ENCODE measurements around the gene CASZ1. TPM values are rescaled to one million over a fixed set of nuclear protein-coding genes. Genes with fewer than 3 reads are reported as not detected.

Gene CASZ1
- total RNA-seq, 1 experiment from 2014 or later: 27.8 TPM

DNA sequence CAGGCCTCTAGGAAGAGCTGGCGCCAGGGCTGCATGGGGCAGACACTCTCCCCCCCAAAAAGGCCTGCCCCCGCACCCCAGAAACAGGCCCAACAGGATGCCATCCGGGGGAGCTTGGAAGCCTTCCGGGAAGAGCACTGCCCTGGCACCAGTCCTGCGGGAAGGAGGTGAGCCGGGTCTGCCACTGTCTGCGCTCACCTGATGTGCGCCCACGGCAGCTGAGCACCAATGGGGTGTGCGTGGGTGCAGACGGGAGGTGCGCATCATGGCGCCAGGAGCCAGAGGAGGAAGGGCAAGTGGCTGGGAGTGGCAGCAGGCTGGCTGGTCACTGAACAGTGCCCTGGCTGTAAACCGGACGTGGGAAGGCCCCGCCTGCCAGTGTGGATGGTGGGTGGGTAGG lies 73.6 kb downstream of the CASZ1 start:
- Histone ChIP-seq H3K27ac (ENCODE audit: low read length) (no peak overlapping the region), H3K4me1 (ENCODE audit: control insufficient read depth, insufficient read depth, low read length) (peaks cover 62% of the 10 kb centered on the region), H3K4me3 (ENCODE audit: low read depth in 2 of 2, low read length in 2 of 2) (no peak overlapping the region), H3K9me3 (ENCODE audit: control insufficient read depth, insufficient read depth, low read depth, low read length) (no peaks in the 10 kb centered on the region), H3K27me3 (ENCODE audit: control insufficient read depth, insufficient read depth, low read length) (no peaks in the 10 kb centered on the region), H3K36me3 (ENCODE audit: control insufficient read depth, insufficient read depth, low read length) (no peaks in the 10 kb centered on the region)
- BruUV-seq (replicated peaks): no TSS peak
- ChIA-PET POLR2A (no interaction called here), CTCF (no interaction called here)
- TF ChIP-seq REST (IDR thresholded peaks at IDR 0.05; ENCODE audit: insufficient read depth in 1 of 2, low read depth in 2 of 2, low read length in 1 of 2) (no peak), TCF7L2 (IDR thresholded peaks at IDR 0.05; ENCODE audit: low read depth, low read length) (no peak), SIN3A (IDR thresholded peaks at IDR 0.05; ENCODE audit: borderline replicate concordance, insufficient read depth, low read depth, low read length) (no peak), POLR2AphosphoS5 (IDR thresholded peaks at IDR 0.05; ENCODE audit: low read depth, low read length) (no peak), CTCF (IDR thresholded peaks at IDR 0.05) (no peak)
- intact Hi-C loops (cut with micrococcal nuclease; ENCODE audit: unreplicated experiment): loop anchor here (5.0 kb wide), 1 partner anchor 156 kb away; no protein-coding TSS in a partner anchor
- in situ Hi-C loops (cut with HindIII; ENCODE audit: low pct_unique_long_range_greater_than_20kb, low sequenced_read_pairs): no loop called here
- no peak for ATAC-seq
- no peak for DNase-seq (ENCODE audit: low read depth, low spot score)

DNA sequence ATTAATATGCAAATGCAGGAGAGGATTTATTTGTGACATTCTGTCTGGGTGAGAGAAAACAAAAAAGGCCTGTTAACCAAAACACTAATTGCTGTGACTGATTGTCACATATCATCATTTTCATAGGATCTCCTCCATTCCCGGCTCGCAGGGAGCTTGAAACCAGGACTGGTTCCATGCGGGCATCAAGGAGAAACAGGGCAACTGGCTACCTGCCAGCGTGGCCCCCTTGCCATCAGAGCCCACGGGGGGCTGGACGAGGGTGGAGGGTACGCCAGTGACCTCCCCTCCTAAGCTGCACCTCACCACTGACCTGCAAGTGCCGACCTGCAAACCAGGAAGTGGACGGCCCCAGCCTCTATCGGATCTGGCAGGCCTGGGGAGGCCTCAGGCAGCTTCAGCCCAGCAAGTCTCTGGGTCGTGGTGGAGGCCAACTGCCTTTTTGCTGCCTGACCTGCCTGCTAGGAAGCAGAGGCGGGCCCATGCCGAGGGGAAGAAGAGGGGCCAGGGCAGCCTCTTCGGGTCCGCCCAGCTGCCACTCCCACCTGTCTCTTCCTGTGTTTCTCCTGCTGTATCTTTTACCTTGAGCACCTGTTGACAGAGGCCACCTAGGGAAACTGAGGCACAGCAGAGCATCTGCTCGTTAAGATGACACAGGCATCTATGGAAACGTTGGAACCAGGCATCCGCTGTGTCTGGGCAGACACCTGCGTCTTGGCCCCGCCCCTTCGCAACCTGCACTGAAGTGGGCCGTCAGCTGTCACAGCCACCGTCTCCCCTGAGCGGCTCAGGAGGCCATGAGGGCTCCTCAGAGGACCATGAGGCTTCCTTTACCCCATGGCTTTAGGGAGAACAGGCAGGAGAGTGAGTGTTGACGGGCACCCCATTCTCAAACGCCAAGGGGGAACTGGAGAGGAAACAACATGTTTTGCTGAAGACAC lies 74.8 kb downstream of the CASZ1 start:
- intact Hi-C loops (cut with micrococcal nuclease; ENCODE audit: unreplicated experiment) (loop anchor here (5.0 kb wide), 1 partner anchor 154 kb away; no protein-coding TSS in a partner anchor), in situ Hi-C loops (cut with HindIII; ENCODE audit: low pct_unique_long_range_greater_than_20kb, low sequenced_read_pairs) (no loop called here)
- no peaks in the 10 kb centered on the region for H3K36me3 ChIP-seq (ENCODE audit: control insufficient read depth, insufficient read depth, low read length)
- no TSS peak for BruUV-seq (replicated peaks)
- TF ChIP-seq TCF7L2 (IDR thresholded peaks at IDR 0.05; ENCODE audit: low read depth, low read length): no peak
- TF ChIP-seq CTCF (IDR thresholded peaks at IDR 0.05): no peak
- no peak for TF ChIP-seq POLR2AphosphoS5 (IDR thresholded peaks at IDR 0.05; ENCODE audit: low read depth, low read length)
- H3K27ac ChIP-seq (ENCODE audit: low read length): no peak overlapping the region; the same call in 1 of the 2 replicates
- no peaks in the 10 kb centered on the region for H3K27me3 ChIP-seq (ENCODE audit: control insufficient read depth, insufficient read depth, low read length)
- no peaks in the 10 kb centered on the region for H3K9me3 ChIP-seq (ENCODE audit: control insufficient read depth, insufficient read depth, low read depth, low read length)
- ATAC-seq (no peak), DNase-seq (ENCODE audit: low read depth, low spot score) (no peak)
- ChIA-PET POLR2A (no interaction called here), CTCF (interaction anchor here (0.5 kb wide), 1 partner anchor 187 kb away, joined by 6 read pairs; no protein-coding TSS in a partner anchor)
- H3K4me3 ChIP-seq (ENCODE audit: low read depth in 2 of 2, low read length in 2 of 2): no peak overlapping the region
- H3K4me1 ChIP-seq (ENCODE audit: control insufficient read depth, insufficient read depth, low read length): peaks cover 51% of the 10 kb centered on the region

Measured in Panc1 (cell line).